HG03025 (cell line): ENCODE data around the gene TRIM38.
A peak's percentile ranks its signal among the peaks of the same experiment; 100 is the strongest.
"Not testable (repeated sequence)": the region's sequence is repeated elsewhere in the genome, so short reads cannot be mapped to it uniquely, and the experiment has no call there.

Source experiments
- ATAC-seq: cut with Tn5 transposase; IDR thresholded peaks from one replicate; pipeline ENCODE4 v1.9.1; 2021; ENCODE audit warnings: mild to moderate bottlenecking, moderate library complexity; ENCODE audit not compliant: unreplicated experiment, low FRiP score

TRIM38 gene

DNA sequence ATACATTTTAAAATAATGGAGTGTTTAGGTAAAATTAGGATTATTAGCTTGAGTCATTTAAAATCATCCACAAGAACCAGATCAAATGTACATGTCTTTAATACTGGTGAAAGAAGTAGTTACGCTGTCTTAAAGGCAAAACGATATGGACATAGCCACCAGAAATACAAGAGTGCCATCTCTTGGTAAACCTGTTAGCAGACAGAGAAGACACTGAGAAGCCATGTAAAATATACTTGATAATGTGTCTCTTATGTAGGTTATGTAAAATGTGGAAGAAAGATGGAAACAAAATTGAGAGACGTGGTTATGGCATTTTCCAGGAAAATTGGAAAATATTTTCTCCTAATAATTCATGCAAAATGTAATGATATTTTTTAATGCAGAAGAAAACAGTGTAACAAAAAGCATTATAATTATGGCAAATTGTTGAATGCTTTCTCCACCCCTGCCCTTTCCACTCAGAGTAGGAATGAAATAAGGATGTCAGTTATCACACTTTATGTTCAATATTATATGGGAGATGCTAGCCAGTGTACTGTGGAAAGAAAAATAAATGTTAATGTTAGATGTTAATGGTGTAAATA lies 19.9 kb upstream of the TRIM38 start:
- no peak for ATAC-seq

DNA sequence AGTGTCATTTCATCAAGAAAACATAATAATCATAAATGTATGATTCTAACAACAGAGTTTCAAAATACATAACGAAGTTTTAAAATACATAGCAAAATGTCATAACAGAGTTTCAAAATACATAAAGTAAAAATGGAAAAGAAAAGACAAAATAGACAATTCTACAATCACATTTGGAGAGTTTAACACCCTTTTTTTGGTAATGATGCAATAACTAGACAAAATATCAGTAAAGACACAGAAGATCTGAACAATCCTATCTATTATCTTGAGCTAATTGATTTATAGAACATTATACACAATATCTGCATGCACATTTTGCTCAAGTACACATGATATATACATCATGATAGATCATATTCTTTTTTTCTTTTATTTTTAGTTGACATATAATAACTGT lies 18.7 kb upstream of the TRIM38 start:
- no peak for ATAC-seq

DNA sequence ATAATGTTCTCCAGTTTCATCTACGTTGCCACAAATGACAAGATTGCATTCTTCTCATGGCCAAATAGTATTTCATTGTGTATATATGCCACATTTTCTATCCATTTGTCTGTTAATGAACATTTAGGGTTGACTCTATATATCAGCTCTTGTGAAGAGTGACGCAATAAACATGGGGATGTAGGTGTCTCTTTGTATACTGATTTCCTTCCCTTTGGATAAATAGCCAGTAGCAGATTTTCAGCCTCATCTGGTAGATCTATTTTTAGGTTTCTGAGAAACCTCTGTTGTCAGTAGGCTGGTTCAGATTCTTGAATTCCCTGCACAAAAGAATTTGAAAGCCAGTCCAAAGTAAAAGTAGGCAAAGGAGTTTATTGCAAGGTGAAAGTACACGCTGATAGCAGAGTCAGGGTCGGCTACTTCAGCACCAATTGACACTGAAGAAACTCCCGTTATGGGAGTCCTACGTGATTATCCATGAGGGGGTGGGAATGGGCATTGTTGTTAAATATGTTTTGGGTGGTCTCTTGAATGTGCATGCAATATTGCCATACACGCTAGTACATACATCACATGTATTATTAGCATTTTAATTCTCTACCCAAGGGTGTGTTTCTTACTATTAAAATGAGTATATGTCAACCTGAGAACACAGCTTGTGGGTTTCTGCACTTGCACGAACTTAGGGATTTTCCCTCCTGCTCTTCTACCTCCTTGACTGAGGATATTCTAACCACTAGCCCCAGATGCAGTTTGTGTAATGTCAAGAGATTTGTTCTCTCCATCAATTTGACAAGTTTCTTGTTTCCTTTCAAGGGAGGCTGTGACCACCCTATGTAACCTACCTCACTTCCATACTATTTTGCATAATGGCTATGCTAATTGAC lies 17.7 kb upstream of the TRIM38 start:
- peak; percentile 77 for ATAC-seq

DNA sequence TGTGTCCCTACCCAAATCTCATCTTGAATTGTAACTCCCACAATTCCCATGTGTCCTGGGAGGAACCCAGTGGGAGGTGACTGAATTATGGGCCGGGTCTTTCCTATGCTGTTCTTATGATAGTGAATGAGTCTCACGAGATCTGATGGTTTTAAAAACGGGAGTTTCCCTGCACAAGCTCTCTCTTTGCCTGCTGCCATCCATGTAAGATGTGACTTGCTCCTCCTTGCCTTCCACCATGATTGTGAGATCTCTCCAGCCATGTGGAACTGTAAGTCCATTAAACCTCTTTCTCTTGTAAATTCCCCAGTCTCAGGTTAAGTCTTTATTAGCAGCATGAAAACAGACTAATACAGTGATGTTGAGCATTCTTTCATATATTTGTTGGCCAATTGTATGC lies 16.9 kb upstream of the TRIM38 start:
- ATAC-seq = not testable (repeated sequence)

DNA sequence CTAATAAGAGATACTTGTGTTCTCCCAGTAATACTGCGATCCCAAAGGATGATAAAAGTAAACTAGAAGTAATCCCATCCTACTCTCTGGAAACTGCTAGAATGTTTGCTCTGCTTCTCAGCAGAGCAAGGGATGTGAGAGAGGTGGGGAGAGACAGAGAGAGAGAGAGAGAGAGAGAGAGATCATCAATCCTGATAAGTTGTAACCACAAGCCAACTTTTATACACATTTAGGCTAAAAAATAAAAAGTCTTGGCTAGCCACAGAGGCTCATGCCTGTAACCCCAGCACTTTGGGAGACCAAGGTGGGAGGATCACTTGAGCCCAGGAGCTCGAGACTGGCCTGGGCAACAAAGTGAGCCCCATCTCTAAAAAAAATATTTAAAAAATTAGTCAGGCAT lies 16.0 kb upstream of the TRIM38 start:
- no peak for ATAC-seq

DNA sequence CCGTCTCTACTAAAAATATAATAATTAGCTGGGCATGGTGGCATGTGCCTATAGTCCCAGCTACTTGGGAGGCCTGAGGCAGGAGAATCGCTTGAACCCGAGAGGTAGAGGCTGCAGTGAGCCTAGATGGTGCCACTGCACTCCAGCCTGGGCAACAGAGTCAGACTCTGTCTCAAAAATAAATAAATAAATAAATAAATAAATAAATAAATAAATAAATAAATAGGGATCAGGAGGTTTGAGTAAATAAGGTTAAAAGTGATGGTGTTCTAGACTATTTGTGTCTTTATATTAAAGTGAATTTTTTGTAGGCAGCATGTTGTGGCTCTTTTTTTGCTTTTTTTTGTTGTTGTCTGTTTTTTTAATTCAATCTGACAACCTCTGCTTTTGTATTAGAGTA lies 15.1 kb upstream of the TRIM38 start:
- not testable (repeated sequence) for ATAC-seq

DNA sequence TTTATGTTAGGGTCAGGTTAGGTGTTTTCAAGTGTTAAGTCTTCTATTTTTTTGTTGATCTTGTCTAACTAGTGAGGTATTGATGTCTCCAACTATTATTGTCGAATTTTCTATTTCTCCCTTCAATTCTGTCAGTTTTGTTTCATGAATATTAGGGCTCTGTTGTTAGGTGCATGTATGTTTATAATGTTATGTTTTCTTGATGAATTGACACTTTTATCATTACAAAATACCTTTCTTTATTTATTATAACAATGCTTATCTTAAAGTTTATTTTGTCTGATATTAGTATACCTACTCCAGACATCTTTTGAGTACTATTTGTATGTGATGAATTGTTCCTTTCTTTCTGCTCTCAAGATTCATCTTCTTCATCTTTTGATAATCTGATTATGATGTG lies 12.9 kb upstream of the TRIM38 start:
- ATAC-seq = no peak

DNA sequence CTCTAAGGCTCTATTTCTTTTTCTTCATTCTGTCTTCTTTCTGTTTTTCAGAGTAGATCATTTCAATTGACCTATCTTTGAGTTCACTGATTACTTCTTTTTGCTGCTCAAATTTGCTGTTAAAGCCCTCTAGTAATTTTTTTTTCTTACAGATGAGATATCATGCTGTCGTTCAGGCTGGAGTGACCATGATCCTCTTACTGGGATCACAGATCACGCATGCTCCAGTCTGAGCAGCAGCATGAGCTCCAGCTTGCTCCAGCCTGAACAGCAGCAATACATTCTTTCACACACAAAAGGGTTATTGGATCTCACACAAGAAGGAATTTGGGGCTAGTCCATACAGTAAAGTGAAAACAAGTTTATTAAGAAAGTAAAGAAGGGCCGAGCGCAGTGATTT lies 12.3 kb upstream of the TRIM38 start:
- no peak for ATAC-seq

DNA sequence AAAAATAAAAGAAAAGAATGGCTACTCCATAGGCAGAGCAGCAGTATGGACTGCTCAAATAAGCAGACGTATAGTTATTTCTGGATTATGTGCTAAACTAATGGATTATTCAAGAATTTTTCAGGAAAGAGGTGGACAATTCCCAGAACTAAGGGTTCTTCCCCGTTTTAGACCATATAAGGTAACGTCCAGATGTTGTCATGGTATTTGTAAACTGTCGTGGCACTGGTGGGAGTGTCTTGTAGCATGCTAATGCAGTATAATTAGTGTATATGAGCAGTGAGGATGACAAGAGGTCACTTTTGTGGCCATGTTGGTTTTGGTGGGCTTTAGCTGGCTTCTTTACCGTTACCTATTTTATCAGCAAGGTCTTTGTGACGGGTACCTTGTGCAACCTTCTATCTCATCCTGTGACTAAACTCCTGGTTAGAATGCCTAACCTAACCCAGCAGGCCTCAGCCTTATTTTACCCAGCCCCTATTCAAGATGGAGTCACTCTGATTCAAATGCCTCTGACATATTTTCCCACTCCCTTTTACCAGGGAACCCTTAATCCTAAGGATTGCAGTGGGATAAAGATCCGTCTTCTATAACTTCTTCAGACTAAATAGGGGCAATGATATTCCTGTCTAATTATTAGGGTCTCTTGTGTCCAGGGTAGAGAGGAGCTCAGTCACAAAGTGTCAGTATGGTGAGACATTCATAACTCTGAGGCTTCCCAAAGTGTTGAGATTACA lies 11.1 kb upstream of the TRIM38 start:
- no peak for ATAC-seq

DNA sequence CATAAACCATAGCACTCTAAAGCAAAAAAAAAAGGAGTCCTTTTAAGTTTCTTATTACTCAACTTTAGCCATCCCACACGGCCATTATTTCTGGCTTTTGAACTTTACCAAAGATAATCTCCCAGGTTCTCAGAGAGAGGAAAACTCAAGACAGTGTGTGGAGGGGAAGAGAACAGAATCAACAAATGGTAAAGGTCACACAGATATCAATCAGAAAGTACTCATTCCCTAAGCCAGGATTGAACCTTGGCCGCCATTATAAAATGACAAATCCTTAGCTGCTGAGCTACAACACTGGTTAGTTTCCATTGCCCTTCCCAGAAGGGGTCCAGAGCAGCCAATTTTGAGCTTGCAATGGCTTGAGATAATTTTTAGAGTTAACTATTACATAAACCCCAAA lies 10.1 kb upstream of the TRIM38 start:
- ATAC-seq = no peak

DNA sequence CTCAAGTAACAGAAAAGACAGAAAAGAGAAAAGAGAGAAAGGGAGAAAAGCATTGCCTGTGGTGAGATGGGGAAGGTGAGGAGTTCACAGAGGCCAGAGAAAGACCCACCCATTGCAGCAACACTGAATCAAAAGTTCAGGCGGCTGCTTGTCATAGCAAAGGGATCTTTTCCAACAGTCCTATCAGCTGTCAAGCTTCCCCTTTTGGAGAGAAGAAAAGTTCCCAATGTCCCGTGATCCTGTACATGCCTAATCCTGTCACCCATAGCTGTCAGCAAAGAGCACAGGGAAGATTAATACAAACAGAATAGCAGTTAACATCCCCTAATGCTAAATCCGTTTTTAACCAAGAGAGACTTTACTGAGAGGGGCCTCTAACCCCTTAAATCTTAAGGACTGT lies 8.9 kb upstream of the TRIM38 start:
- ATAC-seq = no peak

DNA sequence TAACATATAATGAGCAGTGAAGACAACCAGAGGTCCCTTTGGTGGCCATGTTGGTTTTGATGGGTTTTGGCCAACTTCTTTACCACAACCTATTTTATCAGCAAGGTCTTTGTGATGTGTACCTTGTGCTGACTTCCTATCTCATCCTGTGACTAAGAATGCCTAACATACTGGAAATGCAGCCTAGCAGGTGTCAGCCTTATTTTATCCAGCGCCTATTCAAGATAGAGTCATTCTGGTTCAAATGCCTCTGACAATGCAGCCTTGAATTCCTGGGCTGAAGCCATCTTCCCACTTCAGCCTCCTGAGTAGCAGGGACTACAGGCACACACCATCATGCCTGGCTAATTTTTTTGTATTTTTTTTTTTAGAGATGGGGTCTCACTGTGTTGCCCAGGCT lies 7.8 kb upstream of the TRIM38 start:
- no peak for ATAC-seq

DNA sequence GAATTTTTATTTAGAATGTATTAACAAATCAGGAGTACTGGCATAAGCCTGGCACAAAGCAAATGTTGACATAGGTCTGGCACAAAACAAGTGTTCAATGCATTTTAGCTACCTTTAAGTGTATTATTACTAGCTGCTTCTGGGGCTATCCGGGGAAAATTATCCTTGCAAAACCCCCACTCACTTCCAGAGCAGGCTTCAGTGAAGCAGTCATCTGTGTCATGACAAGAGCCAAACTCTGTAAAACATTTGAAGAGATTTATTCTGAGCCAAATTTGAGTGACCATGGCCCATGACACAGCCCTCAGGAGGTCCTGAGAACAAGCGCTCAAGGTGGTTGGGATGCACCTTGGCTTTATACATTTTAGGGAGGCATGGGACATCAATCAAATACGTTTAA lies 6.4 kb upstream of the TRIM38 start:
- no peak for ATAC-seq

DNA sequence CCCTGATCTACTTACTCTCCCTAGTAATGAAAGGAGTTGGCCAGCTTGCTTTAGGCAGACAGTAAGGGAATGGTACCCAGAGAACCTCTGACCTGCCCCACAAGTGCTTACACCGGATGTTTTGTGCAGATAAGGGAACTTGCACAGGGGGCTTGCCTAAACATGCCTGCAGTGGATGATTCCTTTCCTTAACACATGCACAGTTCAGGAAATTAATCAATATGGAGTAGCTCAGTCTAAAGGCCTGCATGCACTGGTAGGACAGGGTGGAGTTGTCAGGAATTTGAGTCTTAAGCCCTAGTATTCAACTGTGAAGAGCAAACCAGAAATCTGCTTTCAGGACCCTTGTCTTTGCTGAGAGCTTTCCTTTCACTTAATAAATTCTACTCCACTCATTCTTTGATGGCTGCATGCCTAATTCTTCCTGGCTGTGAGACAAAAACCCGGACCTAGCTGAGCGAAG lies 3.9 kb upstream of the TRIM38 start:
- ATAC-seq = no peak

DNA sequence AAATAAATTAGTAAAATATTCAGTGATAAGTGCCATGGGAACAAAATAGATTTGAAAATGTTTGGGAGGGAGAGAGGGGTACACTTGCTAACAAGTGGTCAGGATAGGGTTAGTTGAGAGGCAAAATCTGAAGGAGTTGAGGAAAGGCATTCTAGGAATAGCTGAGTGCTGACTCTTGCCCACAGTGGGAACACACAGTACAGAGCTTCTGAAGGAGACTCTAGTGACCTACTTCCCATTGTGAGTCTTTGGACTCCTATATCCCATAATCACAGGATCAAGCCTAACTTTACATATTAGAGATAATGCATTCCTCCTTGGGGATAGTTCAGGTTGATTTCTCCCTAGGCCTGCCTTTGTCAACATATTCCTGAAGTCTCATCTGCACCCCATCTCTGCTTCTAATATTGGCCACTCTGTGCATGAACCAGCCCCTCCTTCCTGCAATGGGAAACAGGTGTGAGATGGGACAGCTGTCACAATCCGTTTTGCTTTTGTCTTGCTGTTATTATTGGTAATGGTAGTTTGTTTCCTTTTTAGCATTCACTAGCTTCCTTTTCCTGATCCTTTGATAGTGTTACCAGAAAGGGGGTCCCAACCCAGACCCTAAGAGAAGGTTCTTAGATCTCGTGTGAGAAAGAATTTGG lies 2.6 kb upstream of the TRIM38 start:
- ATAC-seq = no peak

DNA sequence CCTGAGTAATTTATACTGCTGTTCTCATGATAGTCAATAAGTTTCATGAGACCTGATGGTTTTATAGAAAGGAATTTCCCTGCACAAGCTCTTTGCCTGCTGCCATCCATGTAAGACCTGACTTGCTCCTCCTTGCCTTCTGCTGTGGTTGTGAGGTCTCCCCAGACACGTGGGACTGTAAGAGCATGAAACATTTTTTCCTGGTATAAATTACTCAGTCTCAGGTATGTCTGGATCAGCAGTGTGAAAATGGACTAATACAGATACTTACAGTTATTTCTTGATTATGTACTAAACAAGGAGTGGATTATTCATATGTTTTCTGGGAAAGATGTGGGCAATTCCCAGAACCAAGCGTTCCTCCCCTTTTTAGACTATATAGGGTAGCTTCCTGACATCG lies 1.9 kb upstream of the TRIM38 start:
- no peak for ATAC-seq

DNA sequence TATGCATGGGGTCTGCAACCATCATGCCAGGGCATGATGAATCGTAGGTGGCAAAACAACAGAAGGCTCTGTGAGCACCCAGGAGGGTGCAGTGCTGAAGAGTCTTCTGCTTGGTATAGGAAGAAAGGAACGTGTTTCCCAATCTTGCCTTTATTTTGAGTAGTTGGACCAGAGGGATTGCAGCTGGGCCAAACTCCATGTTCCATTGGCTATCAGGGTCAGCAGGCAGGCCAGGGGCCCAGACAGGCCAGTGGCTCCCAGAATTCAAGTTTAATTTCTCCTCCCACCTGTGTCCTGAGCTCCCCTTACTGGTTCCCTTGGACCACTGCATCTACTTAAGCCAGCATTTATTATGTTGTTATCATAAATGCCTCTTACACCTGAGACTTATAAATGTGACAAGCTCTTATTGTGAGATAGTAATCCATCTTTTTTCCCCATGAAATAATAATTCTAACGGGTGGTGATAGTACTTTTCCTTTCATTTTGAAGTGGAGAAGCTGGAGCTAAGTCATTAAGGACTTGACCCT lies 918 bp upstream of the TRIM38 start:
- ATAC-seq = no peak

DNA sequence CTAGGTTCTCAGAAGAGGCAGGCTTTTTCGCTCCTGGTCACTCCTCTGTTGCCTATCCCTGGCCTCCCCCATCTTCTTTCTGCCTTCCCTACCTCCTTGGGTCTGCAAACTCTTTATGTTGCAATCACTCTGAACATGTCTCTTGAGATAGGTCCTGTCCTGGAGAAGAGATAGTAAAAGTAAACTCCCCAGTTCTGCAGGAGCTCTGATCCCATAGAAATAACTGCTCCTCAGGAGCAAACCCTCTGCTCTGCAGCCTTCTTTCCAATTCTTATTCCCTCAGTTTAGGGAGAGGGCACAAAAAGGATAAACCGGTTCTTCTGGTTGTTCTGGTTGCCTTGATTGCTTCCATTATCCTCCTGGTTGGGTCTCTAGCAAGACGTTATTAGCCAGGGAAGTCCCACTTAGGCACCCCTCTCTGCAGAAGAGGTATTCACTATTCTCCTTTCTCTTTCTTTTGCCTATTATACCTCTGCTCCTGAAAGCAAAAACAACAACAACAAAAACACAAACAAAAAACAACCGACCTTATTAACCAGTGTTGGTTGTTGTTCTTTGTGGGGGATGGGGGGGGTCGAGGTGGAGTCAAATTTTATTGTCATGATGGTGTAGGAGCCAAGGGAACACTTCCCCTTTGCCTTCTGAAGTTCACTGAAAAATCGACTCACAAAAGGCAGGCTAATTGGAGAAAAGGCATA lies 973 bp downstream of the TRIM38 start:
- ATAC-seq = no peak

DNA sequence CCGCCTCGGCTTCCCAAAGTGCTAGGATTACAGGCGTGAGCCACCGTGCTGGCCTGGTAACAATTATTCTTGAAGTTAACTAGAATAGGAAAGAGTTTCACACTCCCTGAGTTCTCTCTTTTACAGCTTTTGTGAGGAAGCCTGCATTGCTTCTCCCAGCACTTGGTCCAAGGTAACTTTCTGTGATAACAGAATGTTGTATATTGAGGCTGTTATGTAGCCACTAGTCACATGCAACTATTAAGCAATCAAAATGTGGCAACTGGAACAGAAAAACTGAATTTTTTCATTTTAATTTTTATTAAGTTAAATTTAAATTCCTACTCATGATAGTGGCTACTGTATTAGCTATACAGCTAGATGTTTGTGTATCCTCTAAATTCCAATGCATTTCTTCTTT lies 2.5 kb downstream of the TRIM38 start:
- no peak for ATAC-seq

DNA sequence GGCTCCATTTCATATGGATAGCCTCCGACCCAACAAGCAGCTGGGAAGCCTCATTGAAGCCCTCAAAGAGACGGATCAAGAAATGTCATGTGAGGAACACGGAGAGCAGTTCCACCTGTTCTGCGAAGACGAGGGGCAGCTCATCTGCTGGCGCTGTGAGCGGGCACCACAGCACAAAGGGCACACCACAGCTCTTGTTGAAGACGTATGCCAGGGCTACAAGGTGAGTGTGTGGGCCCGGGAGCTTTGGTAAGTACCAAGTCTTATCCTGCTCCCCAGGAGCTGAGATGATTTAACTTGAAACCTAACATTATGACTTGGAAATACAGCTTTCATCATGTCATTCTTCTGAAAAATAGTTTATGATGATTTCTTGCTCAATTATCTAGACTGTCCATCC lies 4.1 kb downstream of the TRIM38 start:
- ATAC-seq = no peak
